Esophagus (tissue), 2 donors: ENCODE results near the gene MRGPRX2. TPM values are rescaled to one million over a fixed set of nuclear protein-coding genes. Genes with fewer than 3 reads are reported as not detected.
A peak's percentile ranks its signal among the peaks of the same experiment; 100 is the strongest.

Experiments used
- H3K27ac ChIP-seq, 2 donors: one replicate each; pipeline ENCODE4 v1.5.1; 2013; ENCODE audit warnings: low read depth in 2 of 2, mild to moderate bottlenecking in 2 of 2, inconsistent platforms in 1 of 2, low read length in 1 of 2, moderate library complexity in 1 of 2
- H3K27me3 ChIP-seq, 2 donors: one replicate each; pipeline ENCODE4 v1.6.1; 2013; ENCODE audit warnings: low read length in 2 of 2, control low read depth in 1 of 2, mild to moderate bottlenecking in 1 of 2; ENCODE audit not compliant: insufficient read depth in 2 of 2, control insufficient read depth in 1 of 2
- H3K36me3 ChIP-seq, 2 donors: one replicate each; pipeline ENCODE4 v1.6.1; 2013; ENCODE audit warnings: low read length in 1 of 2; ENCODE audit not compliant: control insufficient read depth in 2 of 2, insufficient read depth in 2 of 2
- H3K4me1 ChIP-seq, 2 donors: one replicate each; pipeline ENCODE4 v1.6.1; 2013; ENCODE audit warnings: low read length in 1 of 2; ENCODE audit not compliant: control insufficient read depth in 2 of 2, insufficient read depth in 2 of 2
- H3K4me3 ChIP-seq, 2 donors: one replicate each; pipeline ENCODE4 v1.5.1; 2013; ENCODE audit warnings: low read length in 2 of 2, mild to moderate bottlenecking in 2 of 2, low read depth in 1 of 2, moderate library complexity in 1 of 2
- H3K9me3 ChIP-seq, 2 donors: one replicate each; pipeline ENCODE4 v1.6.1; 2013; ENCODE audit warnings: mild to moderate bottlenecking in 2 of 2, low read depth in 1 of 2, low read length in 1 of 2, moderate library complexity in 1 of 2; ENCODE audit not compliant: control insufficient read depth in 2 of 2, insufficient read depth in 1 of 2
- WGBS, 2 donors: extraction: QIAGEN DNeasy Blood & Tissue Kit; methylation state at CpG; one replicate each; pipeline ENCODE4 v1.1.7; 2013; 5-methylcytosine and 5-hydroxymethylcytosine counted together
- polyA plus RNA-seq, 2 donors: library from polyadenylated mRNA; stranded (reverse); fragments of 200-250 nt; gene quantifications; one replicate each; pipeline ENCODE4 v1.2.3, GENCODE V29; 2013
- donor health status: healthy with polysubstance abuse.
- donor health status: Bipolar disorder and iron deficiency.

Gene MRGPRX2
- polyA plus RNA-seq, 2 donors, result 0.02 TPM; not detected in 1

DNA sequence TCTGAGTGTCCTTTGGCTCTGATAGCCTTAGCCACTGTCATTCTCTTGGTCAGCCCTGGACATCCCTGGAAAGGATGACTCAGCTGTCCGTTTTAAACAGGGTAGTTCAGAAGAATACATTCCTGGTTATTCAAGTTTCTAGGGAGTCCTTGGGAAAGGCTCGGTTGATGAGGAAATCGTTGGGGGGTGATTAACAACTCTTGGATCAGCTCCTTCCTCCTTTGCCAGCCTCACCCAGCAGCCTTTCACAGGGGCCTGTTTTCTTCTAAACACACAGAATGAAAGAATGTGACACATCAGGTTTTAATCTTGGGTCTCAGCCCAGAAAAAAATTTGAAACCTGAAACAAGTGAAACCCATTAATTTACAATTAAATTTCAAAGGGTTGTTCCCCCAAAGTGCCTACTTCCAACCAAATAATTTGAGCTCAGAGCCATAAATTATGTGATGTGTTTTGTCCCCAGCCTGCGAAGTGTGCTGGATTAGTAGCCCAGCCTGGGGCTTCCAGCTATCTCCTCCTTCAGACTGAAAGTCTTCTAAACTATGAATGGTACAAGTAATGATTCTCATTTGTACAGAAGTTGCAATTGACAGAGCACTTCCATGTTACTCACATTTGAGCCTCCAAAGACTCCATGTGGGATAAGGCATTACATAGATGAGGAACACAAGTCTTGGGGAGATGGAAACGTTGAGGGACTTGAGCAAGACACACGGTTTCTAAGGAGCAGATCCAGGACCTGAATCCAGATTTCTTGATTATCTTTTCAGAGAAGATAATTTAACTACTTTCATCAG, 19.3 kb upstream of the MRGPRX2 start:
- 29 to 33% methylated on average over 6 of the region's 6 CpGs for WGBS, 2 donors
- peak overlapping the region; percentile 92 to 93 for H3K27ac ChIP-seq
- H3K27me3 ChIP-seq, result no peaks in the 10 kb centered on the region
- H3K4me3 ChIP-seq, result no peak overlapping the region
- peaks cover 0 to 13% of the 10 kb centered on the region in 2 donors for H3K4me1 ChIP-seq
- no peaks in the 10 kb centered on the region for H3K36me3 ChIP-seq
- no peaks in the 10 kb centered on the region for H3K9me3 ChIP-seq

DNA sequence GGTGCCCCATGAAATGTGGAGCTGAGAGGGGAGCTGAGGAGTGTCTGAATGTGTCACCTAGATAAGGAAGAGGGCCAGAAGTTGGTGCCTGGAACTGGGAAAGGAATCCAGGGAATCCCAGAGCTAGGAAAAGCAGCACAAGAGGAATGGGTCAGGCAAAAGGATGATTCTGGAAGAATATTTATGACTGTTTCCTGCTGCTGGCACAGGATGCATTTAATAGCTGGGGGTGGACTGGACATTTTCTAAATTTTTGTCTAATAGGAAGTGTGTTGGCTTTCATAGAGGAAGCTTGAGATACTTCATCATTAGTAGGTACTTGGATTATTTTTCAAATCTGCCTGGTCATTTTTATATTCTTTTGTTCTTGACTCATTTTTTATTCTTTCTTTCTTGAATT, 17.4 kb upstream of the MRGPRX2 start:
- Histone ChIP-seq H3K4me3 (no peak overlapping the region), H3K27me3 (no peaks in the 10 kb centered on the region), H3K36me3 (no peaks in the 10 kb centered on the region), H3K9me3 (no peaks in the 10 kb centered on the region), H3K27ac (peak overlapping the region; percentile 36 to 77), H3K4me1 (peaks cover 0 to 16% of the 10 kb centered on the region in 2 donors)

DNA sequence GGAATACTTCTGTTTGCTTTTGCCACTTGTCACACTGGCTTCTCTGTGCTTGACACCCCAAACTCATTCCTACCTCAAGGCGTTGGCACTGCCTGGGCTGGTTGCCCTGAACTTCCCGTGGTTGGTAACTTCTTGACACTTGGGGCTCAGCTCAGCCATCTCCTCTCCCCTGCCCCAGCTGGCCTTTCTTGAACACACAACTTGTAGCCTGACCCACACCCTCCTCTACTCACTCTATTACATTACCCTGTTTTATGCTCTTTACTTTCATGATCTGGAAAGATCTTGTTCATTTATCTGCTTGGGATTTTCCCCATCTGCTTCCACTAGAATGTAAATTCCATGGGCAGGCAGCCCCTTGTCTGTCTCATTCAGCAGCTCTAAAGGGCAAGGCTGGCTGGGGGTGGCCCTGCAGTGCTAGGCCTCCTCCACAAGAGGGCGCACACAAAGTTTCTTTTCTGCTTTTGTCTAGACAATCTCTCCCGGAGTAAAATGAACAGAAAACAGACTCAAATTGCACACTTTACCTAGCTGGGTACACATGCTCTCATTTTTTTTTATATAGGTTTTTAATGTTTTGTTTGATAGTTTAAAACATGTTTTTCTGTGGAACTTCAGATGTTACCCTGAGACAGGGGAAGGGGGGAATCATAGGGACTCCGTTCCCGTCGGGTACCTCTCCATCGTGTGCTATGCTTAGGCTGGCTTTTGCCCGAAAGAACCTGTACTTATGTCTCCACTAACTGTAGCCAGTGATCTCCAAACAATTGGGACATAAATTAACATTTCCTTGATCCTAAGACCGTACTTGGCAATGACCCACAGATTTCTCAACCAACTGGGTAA, 16.4 kb upstream of the MRGPRX2 start:
- Histone ChIP-seq H3K27me3 (no peaks in the 10 kb centered on the region), H3K4me3 (no peak overlapping the region), H3K9me3 (no peaks in the 10 kb centered on the region), H3K36me3 (no peaks in the 10 kb centered on the region), H3K4me1 (peaks cover 0 to 10% of the 10 kb centered on the region in 2 donors), H3K27ac (peak overlapping the region; percentile 36 to 67)
- WGBS, 2 donors, result 47 to 49% methylated on average over 10 of the region's 10 CpGs

DNA sequence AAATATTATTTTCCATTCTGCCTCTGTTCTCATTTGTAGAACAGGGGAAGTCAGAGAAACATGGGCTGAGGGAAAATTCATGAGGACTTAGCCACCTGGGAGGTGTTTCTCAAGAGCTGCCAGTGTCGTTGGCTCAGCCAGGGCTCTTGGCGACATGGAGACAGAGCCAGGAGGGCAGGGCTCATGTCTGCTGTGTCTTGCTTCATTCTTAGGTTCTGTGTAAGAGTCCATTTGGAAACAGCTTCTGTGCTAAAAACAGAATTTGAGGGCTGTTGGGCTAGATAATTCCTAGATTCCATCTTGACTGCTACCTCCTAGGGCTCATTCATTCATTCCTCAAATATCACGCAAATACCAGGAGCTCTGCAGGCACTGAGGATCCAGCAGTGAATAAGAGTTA, 15.1 kb upstream of the MRGPRX2 start:
- 59 to 63% methylated on average over 3 of the region's 3 CpGs for WGBS, 2 donors
- no peaks in the 10 kb centered on the region for H3K9me3 ChIP-seq
- H3K4me1 ChIP-seq, result peaks cover 0 to 11% of the 10 kb centered on the region in 2 donors
- H3K27ac ChIP-seq, result peak overlapping the region in 1 of 2 donors; percentile 42
- H3K36me3 ChIP-seq, result no peaks in the 10 kb centered on the region
- H3K4me3 ChIP-seq, result no peak overlapping the region
- no peaks in the 10 kb centered on the region for H3K27me3 ChIP-seq

DNA sequence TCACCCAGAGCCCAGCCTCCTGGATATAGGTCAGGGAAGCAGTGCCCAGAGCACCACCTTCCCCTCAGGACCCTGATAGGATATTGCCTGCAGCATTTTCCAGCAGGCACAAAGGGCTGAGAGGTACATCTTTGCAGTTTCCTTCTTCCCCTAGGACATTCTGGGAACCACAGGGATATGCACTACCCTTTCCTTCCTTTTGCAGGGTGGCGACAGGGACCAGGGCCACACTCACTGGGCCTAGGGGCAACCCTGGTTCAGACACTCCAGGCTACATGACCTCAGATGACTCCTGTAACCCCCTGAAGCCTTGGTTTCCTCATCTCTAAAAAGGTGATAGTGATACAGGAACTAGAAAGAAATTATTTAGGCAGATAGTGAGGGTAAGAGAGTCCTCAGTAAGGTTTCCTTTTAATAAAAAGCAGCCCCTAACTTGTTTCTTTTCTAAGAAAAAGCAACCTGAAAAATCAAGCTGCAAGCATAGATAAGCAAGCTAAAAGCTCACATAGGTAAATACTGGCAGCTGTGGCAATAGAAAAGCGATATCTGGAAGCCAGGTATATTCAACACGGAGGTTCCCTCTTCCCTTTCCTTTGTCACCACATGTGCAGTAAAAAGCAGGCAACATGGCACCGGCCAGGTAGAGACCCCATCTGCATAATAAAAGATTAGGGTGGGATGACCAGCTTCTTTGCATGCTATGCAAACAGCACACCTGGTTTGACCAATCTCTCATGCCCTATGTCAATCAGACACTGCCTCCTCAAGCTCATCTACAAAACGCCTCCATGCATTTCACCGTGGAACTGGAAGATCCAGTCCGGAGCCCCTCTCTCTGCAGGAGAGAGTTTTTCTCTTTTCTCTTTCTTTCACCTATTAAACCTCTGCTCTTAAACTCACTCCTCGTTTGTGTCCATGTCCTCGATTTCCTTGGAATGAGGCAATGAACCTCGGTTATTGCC, 13.2 kb upstream of the MRGPRX2 start:
- peak overlapping the region; percentile 78 to 84 for H3K27ac ChIP-seq
- H3K4me1 ChIP-seq, result peaks cover 0 to 8% of the 10 kb centered on the region in 2 donors
- WGBS, 2 donors, result 60 to 69% methylated on average over 10 of the region's 10 CpGs

DNA sequence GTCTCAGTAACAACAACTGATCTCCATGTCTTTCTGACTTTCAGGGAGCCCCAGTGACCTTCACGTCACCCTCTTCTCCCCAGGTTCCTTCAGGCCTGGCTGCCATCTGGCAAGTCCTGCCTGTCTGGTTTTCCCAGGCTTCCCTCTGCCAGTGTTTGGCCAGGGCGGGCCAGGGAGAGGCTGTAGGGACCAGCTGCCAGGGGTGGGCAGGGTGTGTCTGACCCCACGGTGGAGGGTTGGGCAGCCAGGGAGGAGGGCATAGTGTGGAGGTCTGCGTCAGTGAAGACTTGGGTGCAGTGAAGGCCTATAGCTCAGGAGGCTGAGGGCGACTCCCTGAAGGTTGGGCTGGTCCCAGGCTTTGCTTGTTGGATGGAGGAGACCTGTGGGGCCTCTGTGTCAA, 11.9 kb upstream of the MRGPRX2 start:
- Histone ChIP-seq H3K9me3 (peaks cover 2 to 3% of the 10 kb centered on the region in 2 donors), H3K36me3 (no peaks in the 10 kb centered on the region), H3K27me3 (no peaks in the 10 kb centered on the region), H3K4me1 (peaks cover 0 to 8% of the 10 kb centered on the region in 2 donors), H3K27ac (peak overlapping the region; percentile 78 to 84), H3K4me3 (no peak overlapping the region)
- WGBS, 2 donors, result 52 to 62% methylated on average over 5 of the region's 5 CpGs

More for the DNA sequence above, 13.2 kb upstream of the MRGPRX2 start:
- H3K9me3 ChIP-seq, result peaks cover 2 to 3% of the 10 kb centered on the region in 2 donors
- H3K4me3 ChIP-seq, result no peak overlapping the region
- no peaks in the 10 kb centered on the region for H3K27me3 ChIP-seq
- H3K36me3 ChIP-seq, result no peaks in the 10 kb centered on the region

DNA sequence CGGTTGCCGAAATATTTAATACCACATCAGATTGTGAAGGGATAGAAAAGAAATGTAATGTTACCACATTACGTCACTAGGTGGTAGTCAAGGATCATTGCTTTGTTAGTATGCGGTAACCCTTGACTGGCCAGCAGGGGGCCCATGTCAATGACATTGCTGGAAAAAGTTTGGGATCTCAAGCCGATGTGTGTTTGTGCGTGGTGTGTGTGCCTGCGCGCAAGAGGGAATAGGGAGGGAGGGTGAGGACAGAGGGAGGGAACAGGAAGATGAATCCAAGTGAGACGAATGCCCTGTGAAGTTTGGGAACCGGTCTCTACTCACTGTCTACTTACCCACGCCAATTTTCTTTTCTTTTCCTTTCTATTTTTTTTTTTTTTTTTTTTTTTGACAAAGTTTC, 10.7 kb upstream of the MRGPRX2 start:
- Histone ChIP-seq H3K9me3 (peaks cover 2 to 3% of the 10 kb centered on the region in 2 donors), H3K36me3 (no peaks in the 10 kb centered on the region), H3K27me3 (no peaks in the 10 kb centered on the region), H3K4me3 (no peak overlapping the region), H3K4me1 (peaks cover 0 to 5% of the 10 kb centered on the region in 2 donors), H3K27ac (peak overlapping the region in 1 of 2 donors; percentile 35)
- whole genome bisulfite sequencing, 2 donors, result 2 to 4% methylated on average over 11 of the region's 11 CpGs

DNA sequence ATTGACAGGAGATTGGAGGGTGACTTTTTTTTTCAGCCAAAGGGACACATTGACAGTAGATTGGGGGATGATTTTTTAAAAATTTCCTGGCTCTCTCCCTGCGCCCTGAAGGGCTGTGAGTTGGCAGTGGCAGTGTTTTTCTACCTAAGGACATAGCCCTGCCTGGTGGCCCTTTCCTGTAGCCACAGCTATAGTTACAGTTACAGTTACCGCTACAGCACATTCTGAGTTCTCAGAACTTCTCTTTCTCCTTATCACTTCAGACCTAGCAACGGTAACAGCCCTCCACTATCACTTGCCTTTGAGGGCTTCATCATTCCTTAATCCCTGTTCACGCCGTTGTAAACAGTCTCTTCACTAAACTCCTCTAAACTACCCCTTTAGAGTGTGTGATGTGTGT, 684 bp downstream of the MRGPRX2 start:
- WGBS, 2 donors, result 44 to 45% methylated on average over 5 of the region's 5 CpGs

DNA sequence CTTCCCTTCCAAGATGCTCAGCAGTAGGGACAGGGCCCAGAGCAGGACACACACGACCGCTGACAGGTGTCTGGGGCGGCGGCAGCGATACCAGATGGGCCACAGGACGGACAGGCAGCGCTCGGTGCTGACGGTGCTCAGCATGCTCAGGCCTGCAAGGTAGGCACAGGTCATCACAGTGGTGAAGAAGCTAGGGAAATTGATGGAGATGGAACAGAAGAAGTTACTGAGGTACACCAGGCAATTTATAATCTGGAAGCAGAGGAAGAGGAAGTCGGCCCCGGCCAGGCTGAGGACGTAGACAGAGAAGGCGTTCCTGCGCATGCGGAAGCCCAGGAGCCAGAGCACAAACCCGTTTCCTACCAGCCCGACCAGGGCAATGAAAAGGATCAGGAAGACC, 4.6 kb downstream of the MRGPRX2 start:
- Histone ChIP-seq H3K4me3 (no peak overlapping the region), H3K9me3 (no peaks in the 10 kb centered on the region), H3K27ac (no peak overlapping the region), H3K36me3 (no peaks in the 10 kb centered on the region), H3K27me3 (no peaks in the 10 kb centered on the region), H3K4me1 (no peaks in the 10 kb centered on the region)
- WGBS, 2 donors, result 83 to 85% methylated on average over 17 of the region's 17 CpGs

More for the DNA sequence above, 684 bp downstream of the MRGPRX2 start:
- H3K36me3 ChIP-seq, result no peaks in the 10 kb centered on the region
- no peak overlapping the region for H3K27ac ChIP-seq
- H3K27me3 ChIP-seq, result no peaks in the 10 kb centered on the region
- no peaks in the 10 kb centered on the region for H3K9me3 ChIP-seq
- H3K4me1 ChIP-seq, result no peaks in the 10 kb centered on the region
- H3K4me3 ChIP-seq, result no peak overlapping the region
